Neural progenitor cell (in vitro differentiated cells): ENCODE data around the gene UVSSA. TPM values are rescaled to one million over a fixed set of nuclear protein-coding genes. Genes with fewer than 3 reads are reported as not detected.
A peak's percentile ranks its signal among the peaks of the same experiment; 100 is the strongest.

Experiments used
- DNase-seq: peaks from one replicate; pipeline ENCODE4 v3.0.0-alpha.2; 2016; ENCODE audit warnings: low spot score
- H2AFZ ChIP-seq: fragments of 200-600 bp; sonication (generic); replicated peaks from 2 replicates; pipeline ENCODE4 v1.6.1; 2016; ENCODE audit warnings: antibody characterized with exemption
- H3F3A ChIP-seq: fragments of 200-600 bp; sonication (generic); 2 replicates; pipeline ENCODE4 v1.6.1; 2016; ENCODE audit warnings: antibody characterized with exemption, low read depth
- H3K27ac ChIP-seq: fragments of 200-600 bp; sonication (generic); 2 replicates; pipeline ENCODE4 v1.5.1; 2016; ENCODE audit warnings: mild to moderate bottlenecking
- H3K27me3 ChIP-seq: fragments of 200-600 bp; sonication (generic); 2 replicates; pipeline ENCODE4 v1.6.1; 2016; ENCODE audit warnings: mild to moderate bottlenecking, moderate library complexity
- H3K36me3 ChIP-seq: fragments of 200-600 bp; sonication (generic); 2 replicates; pipeline ENCODE4 v1.5.1; 2016
- H3K4me1 ChIP-seq: fragments of 200-600 bp; sonication (generic); 2 replicates; pipeline ENCODE4 v1.6.1; 2016; ENCODE audit warnings: mixed run types
- H3K4me2 ChIP-seq: fragments of 200-600 bp; sonication (generic); 2 replicates; pipeline ENCODE4 v1.6.1; 2016
- H3K4me3 ChIP-seq: fragments of 200-600 bp; sonication (generic); 2 replicates; pipeline ENCODE4 v1.5.1; 2016
- H3K79me2 ChIP-seq: fragments of 200-600 bp; sonication (generic); 2 replicates; pipeline ENCODE4 v1.6.1; 2016; ENCODE audit warnings: low read depth
- H3K9ac ChIP-seq: fragments of 200-600 bp; sonication (generic); 2 replicates; pipeline ENCODE4 v1.6.1; 2016
- H3K9me3 ChIP-seq: fragments of 200-600 bp; sonication (generic); 2 replicates; pipeline ENCODE4 v1.5.1; 2016; ENCODE audit warnings: low read depth
- H4K20me1 ChIP-seq: fragments of 200-600 bp; sonication (generic); 2 replicates; pipeline ENCODE4 v1.6.1; 2016; ENCODE audit warnings: low read depth
- H3K27ac Mint-ChIP-seq: 3 replicates; pipeline ENCODE4 v1.8.0; 2021; ENCODE audit warnings: mixed read lengths
- H3K27me3 Mint-ChIP-seq: 2 replicates; pipeline ENCODE4 v1.8.0; 2022; ENCODE audit warnings: low read depth, mild to moderate bottlenecking, inconsistent platforms, moderate library complexity, mixed read lengths; ENCODE audit not compliant: insufficient read depth
- H3K36me3 Mint-ChIP-seq: 3 replicates; pipeline ENCODE4 v1.8.0; 2021; ENCODE audit warnings: mixed read lengths
- H3K4me1 Mint-ChIP-seq: 3 replicates; pipeline ENCODE4 v1.8.0; 2021; ENCODE audit warnings: mixed read lengths
- H3K4me3 Mint-ChIP-seq: 3 replicates; pipeline ENCODE4 v1.8.0; 2021; ENCODE audit warnings: mild to moderate bottlenecking, moderate library complexity, mixed read lengths
- H3K9me3 Mint-ChIP-seq: 3 replicates; pipeline ENCODE4 v1.8.0; 2020; ENCODE audit warnings: mixed read lengths
- EZH2 ChIP-seq: fragments of 200-600 bp; sonication (generic); IDR thresholded peaks from 2 replicates; pipeline ENCODE4 v1.6.1; 2017; ENCODE audit warnings: antibody characterized with exemption, mild to moderate bottlenecking, moderate library complexity
- EZH2phosphoT487 ChIP-seq: fragments of 200-600 bp; sonication (generic); IDR thresholded peaks from 2 replicates; pipeline ENCODE4 v1.6.1; 2017; ENCODE audit warnings: antibody characterized with exemption
- total RNA-seq: library from RNA; depleted of rRNA; stranded (reverse); fragments of >200 nt; gene quantifications from 2 replicates; pipeline ENCODE4 v1.2.3, GENCODE V29; 2015; ENCODE audit warnings: low replicate concordance
- TF ChIP-seq, protein P1 (sequence below): fragments of 200-600 bp; sonication (generic); IDR thresholded peaks from 2 replicates; pipeline ENCODE4 v1.5.1; 2017; ENCODE audit warnings: antibody characterized with exemption, mild to moderate bottlenecking

The UVSSA gene
- total RNA-seq, 1 donor from 2014 or later: 10.9 TPM

DNA sequence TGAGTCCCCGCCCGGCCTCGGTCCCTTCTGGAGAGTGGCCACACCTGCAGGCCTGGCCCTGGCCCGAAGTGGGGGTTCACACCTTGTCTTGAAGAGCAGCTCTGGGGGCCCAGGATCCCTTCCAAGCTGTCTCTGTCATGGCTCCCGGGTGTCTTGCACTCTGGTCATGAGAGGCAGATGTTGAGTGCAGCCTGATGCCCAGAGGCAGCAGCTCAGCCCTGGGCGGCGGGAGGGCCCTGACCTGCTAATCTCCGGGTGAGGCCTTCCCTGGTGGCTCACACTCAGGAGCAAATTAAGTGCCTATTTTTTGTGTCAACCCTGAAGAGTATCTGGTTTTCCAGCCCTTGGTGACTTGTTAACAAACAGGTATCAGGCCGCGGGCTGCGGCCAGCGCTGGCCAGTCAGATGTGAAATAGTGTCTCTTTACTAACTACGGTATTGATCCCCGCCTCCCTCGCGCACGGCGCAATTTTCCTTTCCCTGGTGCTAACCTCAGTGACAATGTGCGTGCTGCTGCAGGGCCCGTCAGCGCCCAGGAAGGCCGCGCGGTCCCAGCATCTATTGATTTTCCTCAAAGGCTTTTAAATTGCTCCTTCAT, 35.0 kb downstream of the UVSSA start:
- peak; percentile 72 for DNase-seq
- Histone ChIP-seq H3F3A (peaks cover 11% of the 10 kb centered on the region), H3K4me2 (no peak overlapping the region), H3K27ac (peak overlapping the region; percentile 87), H3K9ac (no peak overlapping the region), H3K9me3 (no peaks in the 10 kb centered on the region), H4K20me1 (no peaks in the 10 kb centered on the region), H2AFZ (no peak overlapping the region), H3K36me3 (no peaks in the 10 kb centered on the region), H3K79me2 (no peaks in the 10 kb centered on the region), H3K4me3 (no peak overlapping the region), H3K27me3 (no peaks in the 10 kb centered on the region), H3K4me1 (peaks cover 11% of the 10 kb centered on the region)
- Mint-ChIP-seq H3K4me3 (no peak overlapping the region), H3K9me3 (no peaks in the 10 kb centered on the region), H3K36me3 (peaks cover 5% of the 10 kb centered on the region), H3K4me1 (peaks cover 8% of the 10 kb centered on the region), H3K27ac (peak overlapping the region; percentile 7), H3K27me3 (peaks cover 2% of the 10 kb centered on the region)
- TF ChIP-seq EZH2phosphoT487 (no peak), EZH2 (no peak)
- TF ChIP-seq, protein P1, sequence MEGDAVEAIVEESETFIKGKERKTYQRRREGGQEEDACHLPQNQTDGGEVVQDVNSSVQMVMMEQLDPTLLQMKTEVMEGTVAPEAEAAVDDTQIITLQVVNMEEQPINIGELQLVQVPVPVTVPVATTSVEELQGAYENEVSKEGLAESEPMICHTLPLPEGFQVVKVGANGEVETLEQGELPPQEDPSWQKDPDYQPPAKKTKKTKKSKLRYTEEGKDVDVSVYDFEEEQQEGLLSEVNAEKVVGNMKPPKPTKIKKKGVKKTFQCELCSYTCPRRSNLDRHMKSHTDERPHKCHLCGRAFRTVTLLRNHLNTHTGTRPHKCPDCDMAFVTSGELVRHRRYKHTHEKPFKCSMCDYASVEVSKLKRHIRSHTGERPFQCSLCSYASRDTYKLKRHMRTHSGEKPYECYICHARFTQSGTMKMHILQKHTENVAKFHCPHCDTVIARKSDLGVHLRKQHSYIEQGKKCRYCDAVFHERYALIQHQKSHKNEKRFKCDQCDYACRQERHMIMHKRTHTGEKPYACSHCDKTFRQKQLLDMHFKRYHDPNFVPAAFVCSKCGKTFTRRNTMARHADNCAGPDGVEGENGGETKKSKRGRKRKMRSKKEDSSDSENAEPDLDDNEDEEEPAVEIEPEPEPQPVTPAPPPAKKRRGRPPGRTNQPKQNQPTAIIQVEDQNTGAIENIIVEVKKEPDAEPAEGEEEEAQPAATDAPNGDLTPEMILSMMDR: no peak

DNA sequence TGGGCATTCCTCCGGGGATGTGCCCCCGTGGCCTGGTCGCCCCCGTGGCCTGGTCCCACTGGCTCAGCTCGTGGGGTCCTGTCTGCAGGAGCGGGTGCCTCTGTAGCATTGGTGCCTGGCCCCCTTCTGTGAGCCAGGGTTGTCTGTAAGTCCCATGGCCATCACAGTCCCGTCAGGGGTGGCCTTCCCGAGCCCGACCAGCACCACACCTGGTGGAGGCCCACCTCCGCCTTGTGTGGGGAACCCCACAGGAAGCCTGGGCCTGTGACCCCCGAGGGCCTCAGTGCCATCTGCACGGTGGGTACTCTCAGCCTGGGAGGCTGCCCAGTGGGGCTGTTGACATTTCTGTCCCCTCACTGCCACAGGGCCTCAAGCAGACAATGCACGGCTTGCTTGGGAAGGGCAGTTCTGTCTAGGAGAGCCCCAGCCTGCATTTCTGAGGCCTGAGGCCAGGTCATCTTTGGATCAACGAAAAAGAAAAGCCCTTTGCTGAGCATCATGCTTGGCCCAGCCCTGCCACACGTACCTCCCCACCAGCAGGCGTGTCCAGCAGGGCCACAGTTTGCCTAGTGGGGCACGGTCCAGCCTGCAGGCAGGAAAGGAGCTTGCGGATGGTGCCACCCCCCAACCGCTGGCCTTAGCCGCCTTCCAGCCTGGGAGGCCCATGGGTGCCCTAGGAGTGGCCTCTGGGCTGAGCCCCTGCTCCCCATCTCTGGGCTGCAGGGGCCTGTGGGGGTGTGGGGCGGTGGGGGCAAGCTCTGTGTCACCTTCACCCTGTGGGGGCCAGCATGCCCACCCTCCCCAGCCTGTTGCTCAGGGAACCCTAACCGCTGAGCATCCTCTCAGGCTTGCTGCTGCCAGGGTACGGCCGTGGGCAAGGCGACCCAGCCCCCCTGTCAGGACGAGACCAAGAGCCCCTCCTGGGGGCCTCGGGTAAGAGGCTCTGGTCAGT, 36.0 kb downstream of the UVSSA start:
- Histone ChIP-seq H3K4me3 (no peak overlapping the region), H3K9me3 (no peaks in the 10 kb centered on the region), H3F3A (peaks cover 11% of the 10 kb centered on the region), H3K79me2 (no peaks in the 10 kb centered on the region), H3K36me3 (no peaks in the 10 kb centered on the region), H2AFZ (no peak overlapping the region), H3K27ac (peak overlapping the region; percentile 87), H4K20me1 (no peaks in the 10 kb centered on the region), H3K27me3 (no peaks in the 10 kb centered on the region), H3K4me2 (no peak overlapping the region), H3K4me1 (peaks cover 11% of the 10 kb centered on the region), H3K9ac (no peak overlapping the region)
- peaks cover 11% of the 10 kb centered on the region for H3K36me3 Mint-ChIP-seq
- H3K27me3 Mint-ChIP-seq: peaks cover 2% of the 10 kb centered on the region
- peaks cover 8% of the 10 kb centered on the region for H3K4me1 Mint-ChIP-seq
- H3K4me3 Mint-ChIP-seq: no peak overlapping the region
- no peak overlapping the region for H3K27ac Mint-ChIP-seq
- no peaks in the 10 kb centered on the region for H3K9me3 Mint-ChIP-seq
- DNase-seq: no peak
- TF ChIP-seq, protein P1: no peak

DNA sequence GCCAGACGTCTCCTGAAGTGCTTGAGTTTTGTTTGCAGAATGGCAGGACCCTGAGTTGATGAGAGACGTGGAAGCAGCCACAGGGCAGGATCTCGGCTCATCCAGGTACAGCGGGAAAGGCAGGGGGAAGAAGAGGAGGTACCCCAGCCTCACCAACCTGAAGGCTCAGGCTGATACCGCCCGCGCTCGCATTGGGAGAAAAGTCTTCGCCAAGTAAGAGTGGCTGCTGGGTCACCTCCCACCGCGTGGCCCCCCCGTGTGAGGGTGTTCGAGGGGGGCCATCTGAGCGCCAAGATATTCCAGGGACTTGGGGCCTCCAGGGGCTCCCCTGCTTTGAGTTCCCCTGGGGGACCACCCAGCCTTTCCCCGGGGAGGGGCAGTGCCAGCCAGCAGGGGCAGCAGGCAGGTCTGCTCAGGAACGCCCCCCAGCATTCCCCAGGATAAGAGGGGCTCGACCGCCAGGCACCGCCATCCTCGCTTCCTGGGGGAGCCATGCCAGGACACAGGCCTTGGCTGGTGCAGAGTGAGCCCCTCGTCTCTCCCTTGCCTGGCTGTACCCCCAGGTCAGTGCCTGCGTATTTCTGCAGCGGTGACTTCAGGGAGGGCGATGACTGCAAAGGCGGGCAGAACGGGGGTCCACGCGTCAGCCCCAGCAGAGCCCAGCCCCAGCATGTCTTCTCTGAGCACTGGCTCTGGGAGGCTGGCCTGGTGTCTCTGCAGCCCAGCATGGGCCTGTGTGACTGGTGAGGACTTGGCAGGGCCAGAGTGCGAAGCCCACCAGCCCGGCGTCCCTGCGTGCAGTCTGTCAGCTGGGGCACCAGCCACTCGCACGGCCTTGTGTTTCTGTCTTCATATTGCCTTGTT, 37.0 kb downstream of the UVSSA start:
- TF ChIP-seq EZH2phosphoT487 (no peak), EZH2 (no peak)
- TF ChIP-seq, protein P1: no peak
- Histone ChIP-seq H3F3A (peaks cover 11% of the 10 kb centered on the region), H3K9ac (no peak overlapping the region), H3K4me3 (no peak overlapping the region), H3K36me3 (no peaks in the 10 kb centered on the region), H3K4me2 (no peak overlapping the region), H3K27me3 (no peaks in the 10 kb centered on the region), H3K79me2 (no peaks in the 10 kb centered on the region), H4K20me1 (no peaks in the 10 kb centered on the region), H2AFZ (no peak overlapping the region), H3K4me1 (peaks cover 11% of the 10 kb centered on the region), H3K27ac (no peak overlapping the region), H3K9me3 (peaks cover 8% of the 10 kb centered on the region)
- Mint-ChIP-seq H3K4me1 (peaks cover 8% of the 10 kb centered on the region), H3K27ac (no peak overlapping the region), H3K36me3 (peaks cover 18% of the 10 kb centered on the region), H3K4me3 (no peak overlapping the region), H3K9me3 (peaks cover 5% of the 10 kb centered on the region), H3K27me3 (peaks cover 2% of the 10 kb centered on the region)
- no peak for DNase-seq
